Measurements from ENCODE around the gene POMC. TPM values are rescaled to one million over a fixed set of nuclear protein-coding genes. Genes with fewer than 3 reads are reported as not detected.
"Not testable (repeated sequence)": the region's sequence is repeated elsewhere in the genome, so short reads cannot be mapped to it uniquely, and the experiment has no call there.

Gene POMC
- total and polyA plus RNA-seq, 4 donors: 2.6 to 8.5 (median 4.6) TPM

DNA sequence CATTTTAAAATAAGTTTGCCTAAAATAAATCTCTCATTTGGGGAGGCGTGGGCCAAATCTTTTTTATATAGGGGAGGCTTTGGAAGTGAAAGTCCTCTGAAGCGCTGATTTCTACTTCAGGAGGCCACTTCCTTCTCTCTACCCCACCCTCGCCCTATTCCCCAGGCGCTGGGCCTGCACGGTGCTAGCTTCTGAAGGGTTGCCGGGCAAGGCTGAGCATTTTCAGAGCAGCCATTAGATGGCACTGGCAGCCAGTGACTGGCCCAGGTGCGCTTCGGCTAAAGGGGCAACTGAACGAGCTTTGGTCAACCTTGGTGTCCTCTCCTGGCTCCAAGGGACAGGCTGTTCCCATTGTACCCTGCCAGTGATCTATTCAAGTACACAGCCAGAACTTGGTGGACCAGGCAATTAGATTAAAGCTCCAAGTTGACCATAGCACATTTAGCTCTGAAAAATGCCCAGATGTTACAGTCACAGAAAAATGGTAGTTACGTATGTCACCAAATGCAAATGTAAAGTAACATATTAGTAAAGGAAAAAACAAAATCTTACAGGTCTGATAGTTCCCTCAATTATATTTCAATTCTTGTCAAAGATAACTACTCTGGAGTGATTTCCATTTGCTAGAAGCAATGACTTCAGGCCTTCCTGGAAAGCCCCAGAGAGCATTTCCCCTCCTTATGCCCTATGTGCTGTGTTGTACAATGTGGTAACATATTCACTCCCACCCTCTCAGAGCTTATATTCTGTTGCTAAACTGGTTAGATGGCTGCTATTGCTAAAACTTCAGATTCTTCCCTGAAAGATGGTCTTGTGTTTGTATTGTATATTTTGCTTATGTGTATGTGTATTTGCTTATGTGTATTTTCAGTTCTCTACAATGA is 2.1 kb downstream of the POMC start:
- Histone ChIP-seq H3K27me3 (ENCODE audit: control insufficient read depth, insufficient read depth, low read length) (peaks cover 67% of the 10 kb centered on the region), H3K36me3 (ENCODE audit: control insufficient read depth, insufficient read depth, low read length) (peaks cover under 1% of the 10 kb centered on the region), H3K4me1 (ENCODE audit: control insufficient read depth, insufficient read depth, low read length) (peaks cover 21% of the 10 kb centered on the region), H3K27ac (ENCODE audit: low read depth, low read length) (no peak overlapping the region), H3K9me3 (ENCODE audit: control insufficient read depth, insufficient read depth, low read length) (no peaks in the 10 kb centered on the region), H3K4me3 (ENCODE audit: low read depth, low read length) (no peak overlapping the region)
- peak in 1 of 6 donors; percentile 14 for DNase-seq (ENCODE audit: low read depth in 4 of 6, low spot score in 6 of 6)
- 48% methylated on average over 7 of the region's 10 CpGs for WGBS (ENCODE audit: insufficient coverage)

DNA sequence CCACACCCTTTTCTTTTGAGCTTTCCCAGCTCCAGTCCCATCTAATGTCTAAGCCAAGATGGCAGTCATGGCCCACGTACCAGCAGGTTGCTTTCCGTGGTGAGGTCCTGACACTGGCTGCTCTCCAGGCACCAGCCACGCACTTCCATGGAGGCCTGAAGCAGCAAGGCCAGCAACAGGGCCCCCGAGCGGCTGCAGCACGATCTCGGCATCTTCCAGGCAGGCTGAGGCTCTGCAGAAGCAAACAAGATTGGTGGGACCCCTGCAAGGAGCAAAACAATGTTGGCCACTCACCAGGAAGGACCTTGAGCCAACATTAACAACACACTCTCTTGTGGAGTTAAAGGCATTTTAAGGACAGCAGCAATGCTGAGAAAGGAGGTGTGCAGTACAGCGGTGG is 3.8 kb downstream of the POMC start:
- peaks cover 5% of the 10 kb centered on the region for H3K36me3 ChIP-seq (ENCODE audit: control insufficient read depth, insufficient read depth, low read length)
- H3K27me3 ChIP-seq (ENCODE audit: control insufficient read depth, insufficient read depth, low read length): peaks cover 59% of the 10 kb centered on the region
- peak in 1 of 6 donors; percentile 56 for DNase-seq (ENCODE audit: low read depth in 4 of 6, low spot score in 6 of 6)
- no peak overlapping the region for H3K27ac ChIP-seq (ENCODE audit: low read depth, low read length)
- 37% methylated on average over 7 of the region's 8 CpGs for WGBS (ENCODE audit: insufficient coverage)
- H3K4me1 ChIP-seq (ENCODE audit: control insufficient read depth, insufficient read depth, low read length): peaks cover 31% of the 10 kb centered on the region
- no peaks in the 10 kb centered on the region for H3K9me3 ChIP-seq (ENCODE audit: control insufficient read depth, insufficient read depth, low read length)
- no peak overlapping the region for H3K4me3 ChIP-seq (ENCODE audit: low read depth, low read length)

DNA sequence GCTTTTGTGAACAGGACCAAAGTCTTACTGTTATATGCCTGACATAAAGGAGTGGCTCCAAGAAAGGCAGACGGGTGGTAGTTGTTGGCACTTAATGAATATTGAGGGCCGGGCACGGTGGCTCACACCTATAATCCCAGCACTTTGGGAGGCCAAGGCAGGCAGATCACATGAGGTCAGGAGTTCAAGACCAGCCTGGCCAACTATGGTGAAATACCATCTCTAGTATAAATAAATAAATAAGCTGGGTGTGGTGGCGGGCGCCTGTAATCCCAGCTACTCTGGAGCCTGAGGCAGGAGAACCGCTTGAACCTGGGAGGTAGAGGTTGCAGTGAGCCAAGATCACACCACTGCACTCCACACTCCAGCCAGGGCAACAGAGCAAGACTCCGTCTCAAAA is 6.3 kb downstream of the POMC start:
- not testable (repeated sequence) for DNase-seq (ENCODE audit: low read depth in 4 of 6, low spot score in 6 of 6); H3K27ac ChIP-seq (ENCODE audit: low read depth, low read length); H3K9me3 ChIP-seq (ENCODE audit: control insufficient read depth, insufficient read depth, low read length); H3K4me3 ChIP-seq (ENCODE audit: low read depth, low read length)
- 80% methylated on average over 1 of the region's 7 CpGs for WGBS (ENCODE audit: insufficient coverage)
- peaks cover 34% of the 10 kb centered on the region for H3K27me3 ChIP-seq (ENCODE audit: control insufficient read depth, insufficient read depth, low read length)
- H3K4me1 ChIP-seq (ENCODE audit: control insufficient read depth, insufficient read depth, low read length): peaks cover 12% of the 10 kb centered on the region
- H3K36me3 ChIP-seq (ENCODE audit: control insufficient read depth, insufficient read depth, low read length): peaks cover 11% of the 10 kb centered on the region

DNA sequence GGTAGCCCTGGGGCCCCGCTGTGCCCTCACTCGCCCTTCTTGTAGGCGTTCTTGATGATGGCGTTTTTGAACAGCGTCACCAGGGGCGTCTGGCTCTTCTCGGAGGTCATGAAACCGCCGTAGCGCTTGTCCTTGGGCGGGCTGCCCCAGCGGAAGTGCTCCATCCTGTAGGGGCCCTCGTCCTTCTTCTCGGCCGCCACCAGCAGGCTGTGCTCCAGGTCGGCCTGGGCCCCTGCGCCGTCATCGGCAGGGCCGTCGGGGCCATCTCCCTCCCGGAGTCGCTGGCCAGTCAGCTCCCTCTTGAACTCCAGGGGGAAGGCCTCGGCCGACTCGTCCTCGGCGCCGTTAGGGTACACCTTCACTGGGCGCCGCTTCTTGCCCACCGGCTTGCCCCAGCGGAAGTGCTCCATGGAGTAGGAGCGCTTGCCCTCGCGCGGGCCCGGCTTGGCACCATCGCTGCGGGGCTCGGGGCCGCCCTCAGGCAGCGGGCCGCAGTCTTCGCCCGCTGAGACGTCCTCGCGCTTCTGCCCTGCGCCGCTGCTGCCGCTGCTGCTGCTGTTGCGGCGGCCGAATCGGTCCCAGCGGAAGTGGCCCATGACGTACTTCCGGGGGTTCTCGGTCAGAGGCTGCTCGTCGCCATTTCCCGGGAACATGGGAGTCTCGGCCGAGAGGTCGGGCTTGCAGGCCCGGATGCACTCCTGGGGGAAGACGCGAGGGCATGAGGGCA is 7.2 kb downstream of the POMC start:
- peaks cover 12% of the 10 kb centered on the region for H3K4me1 ChIP-seq (ENCODE audit: control insufficient read depth, insufficient read depth, low read length)
- DNase-seq (ENCODE audit: low read depth in 4 of 6, low spot score in 6 of 6): peak in 3 of 6 donors; percentile 28 to 92 (median 73)
- H3K27ac ChIP-seq (ENCODE audit: low read depth, low read length): no peak overlapping the region
- no peaks in the 10 kb centered on the region for H3K9me3 ChIP-seq (ENCODE audit: control insufficient read depth, insufficient read depth, low read length)
- WGBS (ENCODE audit: insufficient coverage): 46% methylated on average over 69 of the region's 69 CpGs
- peak overlapping the region; percentile 33 for H3K4me3 ChIP-seq (ENCODE audit: low read depth, low read length)
- peaks cover 13% of the 10 kb centered on the region for H3K36me3 ChIP-seq (ENCODE audit: control insufficient read depth, insufficient read depth, low read length)
- H3K27me3 ChIP-seq (ENCODE audit: control insufficient read depth, insufficient read depth, low read length): peaks cover 27% of the 10 kb centered on the region

DNA sequence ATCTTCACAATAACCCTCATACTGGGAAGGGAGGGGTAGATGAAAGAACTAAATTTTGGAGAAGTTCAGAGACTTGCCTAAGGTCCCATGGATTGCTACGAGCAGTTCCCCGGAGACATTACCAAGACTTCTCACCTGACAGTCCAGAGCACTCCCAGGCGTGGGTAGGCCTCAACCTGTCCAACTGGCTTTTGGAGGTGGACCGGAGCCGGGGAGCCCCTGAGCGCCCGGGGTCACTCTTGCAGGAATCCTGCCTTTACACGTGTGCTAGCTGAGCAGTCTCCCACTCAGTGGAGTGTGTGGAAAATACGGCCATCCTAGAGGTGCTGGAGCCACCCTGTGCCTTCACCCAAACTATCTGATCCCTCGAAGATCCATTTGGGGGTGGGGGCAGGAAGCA is 8.0 kb downstream of the POMC start:
- no peak for DNase-seq (ENCODE audit: low read depth in 4 of 6, low spot score in 6 of 6)
- H3K4me3 ChIP-seq (ENCODE audit: low read depth, low read length): no peak overlapping the region
- peaks cover 22% of the 10 kb centered on the region for H3K27me3 ChIP-seq (ENCODE audit: control insufficient read depth, insufficient read depth, low read length)
- H3K27ac ChIP-seq (ENCODE audit: low read depth, low read length): no peak overlapping the region
- peaks cover 18% of the 10 kb centered on the region for H3K36me3 ChIP-seq (ENCODE audit: control insufficient read depth, insufficient read depth, low read length)
- WGBS (ENCODE audit: insufficient coverage): 98% methylated on average over 6 of the region's 10 CpGs
- no peaks in the 10 kb centered on the region for H3K9me3 ChIP-seq (ENCODE audit: control insufficient read depth, insufficient read depth, low read length)
- peaks cover 12% of the 10 kb centered on the region for H3K4me1 ChIP-seq (ENCODE audit: control insufficient read depth, insufficient read depth, low read length)

DNA sequence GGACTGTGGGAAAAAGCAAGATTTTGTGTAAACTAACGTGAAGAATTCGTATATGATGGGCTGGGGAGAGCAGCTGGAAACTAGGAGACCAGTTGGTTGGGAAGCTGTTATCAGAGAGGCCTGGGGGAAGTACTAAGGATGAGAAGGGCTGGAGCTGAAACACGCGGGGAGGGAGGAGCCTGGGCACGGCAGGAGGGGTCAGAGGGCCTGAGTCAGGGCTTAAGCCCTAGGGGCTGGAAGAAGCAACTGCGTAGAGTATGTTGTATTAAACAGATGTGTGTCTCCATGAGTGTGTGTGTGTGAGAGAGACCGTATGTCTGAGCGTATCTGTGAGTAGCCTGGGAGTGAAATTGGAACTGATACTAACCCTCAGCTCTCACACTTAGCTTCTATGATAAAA is 8.4 kb downstream of the POMC start:
- peaks cover 23% of the 10 kb centered on the region for H3K36me3 ChIP-seq (ENCODE audit: control insufficient read depth, insufficient read depth, low read length)
- H3K4me1 ChIP-seq (ENCODE audit: control insufficient read depth, insufficient read depth, low read length): peaks cover 12% of the 10 kb centered on the region
- no peak overlapping the region for H3K27ac ChIP-seq (ENCODE audit: low read depth, low read length)
- DNase-seq (ENCODE audit: low read depth in 4 of 6, low spot score in 6 of 6): no peak
- H3K27me3 ChIP-seq (ENCODE audit: control insufficient read depth, insufficient read depth, low read length): peaks cover 19% of the 10 kb centered on the region
- no peaks in the 10 kb centered on the region for H3K9me3 ChIP-seq (ENCODE audit: control insufficient read depth, insufficient read depth, low read length)
- 56% methylated on average over 6 of the region's 8 CpGs for WGBS (ENCODE audit: insufficient coverage)
- no peak overlapping the region for H3K4me3 ChIP-seq (ENCODE audit: low read depth, low read length)

DNA sequence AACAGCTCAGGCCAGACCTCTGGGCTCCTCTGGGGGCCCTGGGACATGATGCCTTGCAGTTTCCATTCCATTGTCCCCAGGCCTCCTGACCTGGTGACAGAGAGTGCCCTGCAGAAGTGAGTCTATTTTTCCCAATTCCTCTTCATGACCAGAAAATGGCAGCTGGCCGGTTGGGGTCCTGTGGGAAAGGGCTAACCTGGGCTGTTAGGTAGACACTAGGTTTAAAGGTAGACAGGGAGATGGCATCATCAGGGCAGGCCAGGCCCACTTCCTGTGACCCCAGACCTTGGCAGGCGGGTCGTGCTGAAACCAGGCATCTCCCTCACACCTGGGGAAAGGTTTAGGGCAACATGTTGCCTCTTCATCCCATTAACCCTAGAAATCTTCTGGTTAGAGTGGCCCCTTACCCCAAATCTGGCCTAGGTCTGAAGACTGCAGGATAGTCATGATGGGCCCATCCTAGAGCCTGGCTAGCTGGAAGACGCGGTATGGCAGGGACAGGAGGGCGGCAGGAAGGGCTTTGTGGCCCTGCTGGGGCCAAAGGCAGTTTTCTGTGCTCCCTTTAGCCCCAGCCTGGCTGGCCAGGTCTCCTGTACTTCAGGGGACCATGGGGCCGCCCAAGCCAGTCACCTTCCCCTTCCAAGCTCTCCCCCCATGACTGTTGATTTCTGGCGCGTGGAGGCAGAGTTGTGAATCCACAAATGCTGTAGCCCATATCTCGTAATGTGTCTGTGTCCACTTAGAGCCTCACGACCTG is 10.1 kb downstream of the POMC start:
- H3K27ac ChIP-seq (ENCODE audit: low read depth, low read length): no peak overlapping the region
- WGBS (ENCODE audit: insufficient coverage): 95% methylated on average over 7 of the region's 11 CpGs

DNA sequence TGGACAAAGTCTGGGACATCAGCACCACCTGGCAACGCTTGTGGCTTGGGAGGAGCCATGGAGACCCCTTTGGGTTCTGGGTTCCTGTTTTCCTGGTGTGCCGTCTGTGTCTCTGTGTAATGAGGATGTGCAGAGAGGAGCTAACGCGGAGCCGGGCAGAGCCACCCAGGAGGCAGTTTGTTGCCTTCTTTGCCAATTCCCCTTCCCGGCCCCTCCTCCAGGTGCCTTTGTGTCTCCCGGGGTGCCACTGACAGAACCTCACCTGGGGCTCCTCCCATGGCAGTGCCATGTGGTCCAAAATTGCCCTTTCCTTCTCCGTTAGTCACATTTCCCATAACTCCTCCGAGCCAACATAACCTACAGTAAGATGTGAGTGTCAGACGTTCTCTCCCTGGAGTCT is 13.0 kb downstream of the POMC start:
- Histone ChIP-seq H3K4me3 (ENCODE audit: low read depth, low read length) (no peak overlapping the region), H3K27me3 (ENCODE audit: control insufficient read depth, insufficient read depth, low read length) (no peaks in the 10 kb centered on the region), H3K4me1 (ENCODE audit: control insufficient read depth, insufficient read depth, low read length) (peaks cover 1% of the 10 kb centered on the region), H3K9me3 (ENCODE audit: control insufficient read depth, insufficient read depth, low read length) (no peaks in the 10 kb centered on the region), H3K36me3 (ENCODE audit: control insufficient read depth, insufficient read depth, low read length) (peaks cover 47% of the 10 kb centered on the region), H3K27ac (ENCODE audit: low read depth, low read length) (no peak overlapping the region)
- no peak for DNase-seq (ENCODE audit: low read depth in 4 of 6, low spot score in 6 of 6)
- 94% methylated on average over 3 of the region's 10 CpGs for WGBS (ENCODE audit: insufficient coverage)

More for the DNA sequence above, 10.1 kb downstream of the POMC start:
- H3K36me3 ChIP-seq (ENCODE audit: control insufficient read depth, insufficient read depth, low read length): peaks cover 40% of the 10 kb centered on the region
- H3K4me1 ChIP-seq (ENCODE audit: control insufficient read depth, insufficient read depth, low read length): peaks cover 12% of the 10 kb centered on the region
- no peaks in the 10 kb centered on the region for H3K9me3 ChIP-seq (ENCODE audit: control insufficient read depth, insufficient read depth, low read length)
- DNase-seq (ENCODE audit: low read depth in 4 of 6, low spot score in 6 of 6): no peak
- no peak overlapping the region for H3K4me3 ChIP-seq (ENCODE audit: low read depth, low read length)
- H3K27me3 ChIP-seq (ENCODE audit: control insufficient read depth, insufficient read depth, low read length): peaks cover 5% of the 10 kb centered on the region

DNA sequence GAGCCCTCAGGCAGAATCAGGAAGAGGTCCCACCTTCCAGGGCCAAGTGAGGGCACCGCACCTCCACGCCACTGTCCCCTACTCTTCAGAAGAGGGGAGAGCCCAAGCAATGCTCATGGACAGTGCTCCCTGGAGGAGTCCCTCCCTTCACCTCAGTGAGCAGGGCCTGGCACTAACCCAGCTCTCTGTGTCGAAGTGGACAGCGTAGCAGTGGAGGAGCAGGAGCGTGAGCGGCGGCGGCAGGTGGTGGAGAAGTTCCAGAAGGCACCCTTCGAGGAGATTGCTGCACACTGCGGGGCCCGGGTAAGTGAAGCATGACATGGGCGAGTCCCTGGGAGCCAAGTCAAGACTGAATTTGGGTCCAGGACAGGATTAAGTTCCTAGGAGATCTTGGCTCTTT is 16.7 kb downstream of the POMC start:
- H3K4me3 ChIP-seq (ENCODE audit: low read depth, low read length): no peak overlapping the region
- H3K27ac ChIP-seq (ENCODE audit: low read depth, low read length): no peak overlapping the region
- H3K9me3 ChIP-seq (ENCODE audit: control insufficient read depth, insufficient read depth, low read length): no peaks in the 10 kb centered on the region
- no peaks in the 10 kb centered on the region for H3K27me3 ChIP-seq (ENCODE audit: control insufficient read depth, insufficient read depth, low read length)
- 94% methylated on average over 12 of the region's 12 CpGs for WGBS (ENCODE audit: insufficient coverage)
- peaks cover 66% of the 10 kb centered on the region for H3K36me3 ChIP-seq (ENCODE audit: control insufficient read depth, insufficient read depth, low read length)
- DNase-seq (ENCODE audit: low read depth in 4 of 6, low spot score in 6 of 6): no peak
- H3K4me1 ChIP-seq (ENCODE audit: control insufficient read depth, insufficient read depth, low read length): no peaks in the 10 kb centered on the region
